Hematopoietic multipotent progenitor cell treated with erythropoietin and hydrocortisone succinate and interleukin-3 and kit ligand, for 17 days (in vitro differentiated cells): ENCODE data around the gene TRAF3.

Experiments used
- DNase-seq: peaks from one replicate; pipeline ENCODE4 v3.0.0-alpha.2; 2015; ENCODE audit warnings: low spot score

TRAF3 gene

DNA sequence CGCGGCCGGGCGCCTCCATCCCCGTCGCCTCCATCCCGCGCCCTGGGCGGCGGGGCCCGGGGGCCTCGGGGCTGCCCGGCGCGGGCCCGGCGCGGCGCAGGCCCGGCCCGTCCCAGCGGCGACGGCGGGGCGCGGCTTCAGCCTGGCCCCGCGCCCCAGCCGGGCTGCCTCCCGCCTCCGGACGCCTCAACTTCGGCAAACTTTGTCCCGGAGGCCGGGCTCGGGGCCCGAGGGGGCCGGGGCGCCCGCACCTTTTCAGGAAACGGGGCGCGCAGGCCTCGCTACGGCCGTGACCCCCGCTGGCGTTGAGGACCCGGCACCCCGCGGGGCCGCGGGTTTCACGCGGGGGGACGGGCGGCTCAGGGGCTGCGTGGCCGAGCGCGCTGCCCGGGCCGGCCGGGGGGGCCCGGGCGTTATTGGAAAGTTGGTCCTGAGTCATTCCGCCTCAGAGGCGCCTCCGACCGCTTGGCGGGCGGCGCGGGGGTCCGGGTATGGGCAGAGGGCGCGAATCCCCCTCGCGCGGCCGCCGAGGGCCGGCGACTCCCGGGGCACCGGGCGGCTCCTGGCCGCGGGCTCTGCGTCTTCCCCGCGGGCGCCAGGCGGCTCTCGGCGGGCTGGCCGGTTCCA is 575 bp downstream of the TRAF3 start:
- DNase-seq, result no peak

- DNase-seq, result no peak
Observed at GRCh38 chr14:102778338-102779083, 1.3 kb downstream of the TRAF3 start.

DNA sequence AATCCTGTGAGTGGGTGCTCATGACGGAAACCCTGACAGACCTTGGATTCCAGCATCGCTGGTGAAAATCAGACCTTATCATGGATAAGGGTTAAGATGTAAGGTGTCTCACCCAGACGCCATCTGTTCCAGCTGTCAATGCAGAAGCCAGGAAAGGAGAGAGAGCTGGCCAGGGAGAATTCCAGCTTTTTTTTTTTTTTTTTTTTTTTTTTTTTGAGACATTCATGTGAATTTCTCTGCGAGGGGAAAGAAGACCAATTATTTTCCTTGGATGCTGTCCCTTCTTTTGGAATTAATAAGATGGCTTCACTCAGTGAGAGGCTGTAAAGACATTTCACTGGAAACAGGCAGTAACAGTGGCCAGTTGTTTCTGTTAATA is 1.8 kb downstream of the TRAF3 start:
- no peak for DNase-seq

DNA sequence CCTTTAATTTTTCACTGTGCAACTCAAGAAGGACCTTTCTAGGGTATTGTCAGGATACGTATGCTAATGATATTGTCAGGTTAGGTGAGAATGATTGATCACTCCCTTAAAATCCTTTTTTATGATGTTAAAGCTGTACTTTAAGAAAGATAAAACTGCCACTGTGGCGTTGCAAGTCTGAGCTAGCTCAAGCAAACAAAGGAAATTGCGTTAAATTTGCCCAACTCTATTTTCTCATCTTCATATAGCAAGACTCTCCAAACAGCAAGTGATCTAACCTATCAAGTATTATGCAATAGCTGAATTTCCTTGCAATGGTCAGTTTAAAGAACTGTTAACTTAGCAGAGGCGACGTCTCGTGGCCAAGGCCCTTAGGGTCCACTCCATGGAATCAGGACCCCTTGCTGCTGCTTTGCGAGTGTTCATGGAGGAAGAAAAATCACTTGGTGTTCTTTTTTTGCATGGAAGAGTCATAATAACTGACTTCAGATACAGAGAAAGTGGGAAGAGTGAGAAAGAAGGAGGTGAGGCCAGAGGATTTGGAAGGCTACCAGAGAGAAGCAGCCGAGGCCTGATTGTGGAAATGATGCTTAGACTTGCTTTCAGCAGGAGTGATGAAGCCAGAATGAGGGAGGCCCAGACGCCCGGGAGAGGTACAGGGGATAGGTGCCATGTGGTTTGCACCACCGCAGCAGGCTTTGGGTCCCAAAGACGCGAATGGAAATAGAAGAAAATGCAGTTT is 2.5 kb downstream of the TRAF3 start:
- DNase-seq, result no peak

DNA sequence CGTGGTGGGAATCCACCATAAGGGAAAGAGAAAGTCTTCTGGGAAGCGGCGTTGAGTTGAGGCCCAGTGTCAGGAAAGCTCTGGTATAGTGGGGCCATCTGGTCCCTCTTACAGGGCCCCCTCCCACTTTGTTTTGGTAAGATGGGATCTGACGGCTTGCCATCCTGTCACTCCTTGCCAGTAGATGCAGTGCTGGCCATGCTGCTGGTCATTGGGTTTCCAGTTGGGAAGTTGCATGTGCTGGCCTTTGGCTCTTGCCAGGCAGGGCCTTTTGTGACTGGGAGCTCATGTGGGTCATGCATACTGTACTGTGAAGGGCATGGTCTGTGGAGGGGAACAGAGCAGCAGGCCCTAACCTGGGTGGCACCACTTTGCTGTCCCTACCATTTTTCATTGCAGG is 3.8 kb downstream of the TRAF3 start:
- no peak for DNase-seq

- no peak for DNase-seq
Observed at GRCh38 chr14:102782974-102783373, 5.7 kb downstream of the TRAF3 start.

GRCh38 chr14:102784892-102785594 is 7.8 kb downstream of the TRAF3 start:
- no peak for DNase-seq

DNA sequence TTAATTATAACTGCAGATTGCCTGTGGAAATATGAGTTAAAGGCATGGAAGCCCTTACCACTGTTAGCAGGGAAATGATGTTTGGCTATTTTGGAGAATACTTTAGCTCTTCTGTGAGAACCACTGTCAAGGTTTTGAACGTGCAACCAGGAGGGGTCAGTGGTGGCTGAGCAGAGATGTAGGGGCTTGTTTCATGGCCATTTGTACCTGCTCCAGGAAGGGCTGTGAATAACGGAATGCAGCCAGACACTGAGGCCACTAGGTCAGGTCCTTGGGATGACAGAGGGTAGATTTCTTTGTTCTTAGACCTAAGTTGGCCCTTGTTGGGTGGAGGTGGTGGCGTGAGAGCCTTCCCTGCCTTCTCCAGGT is 8.3 kb downstream of the TRAF3 start:
- DNase-seq, result no peak

DNA sequence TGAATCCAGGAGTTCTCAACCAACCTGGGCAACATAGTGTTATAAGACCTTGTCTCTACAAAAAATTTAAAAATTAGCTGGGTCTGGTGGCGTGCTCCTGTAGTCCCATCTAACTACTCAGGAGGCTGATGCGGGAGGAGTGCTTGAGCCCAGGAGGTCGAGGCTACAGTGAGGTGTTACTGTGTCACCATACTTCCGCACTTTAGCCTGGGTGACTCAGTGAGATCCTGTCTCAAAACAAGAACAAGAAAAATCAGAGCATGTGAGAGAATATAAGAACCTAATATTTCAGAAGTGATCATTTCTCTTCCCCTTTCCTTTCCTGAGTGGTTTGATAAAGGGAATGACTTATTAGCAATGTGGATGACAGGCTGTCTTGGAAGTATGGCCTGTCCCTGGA is 9.5 kb downstream of the TRAF3 start:
- DNase-seq, result no peak

GRCh38 chr14:102789349-102789748 is 12.1 kb downstream of the TRAF3 start:
- no peak for DNase-seq

DNA sequence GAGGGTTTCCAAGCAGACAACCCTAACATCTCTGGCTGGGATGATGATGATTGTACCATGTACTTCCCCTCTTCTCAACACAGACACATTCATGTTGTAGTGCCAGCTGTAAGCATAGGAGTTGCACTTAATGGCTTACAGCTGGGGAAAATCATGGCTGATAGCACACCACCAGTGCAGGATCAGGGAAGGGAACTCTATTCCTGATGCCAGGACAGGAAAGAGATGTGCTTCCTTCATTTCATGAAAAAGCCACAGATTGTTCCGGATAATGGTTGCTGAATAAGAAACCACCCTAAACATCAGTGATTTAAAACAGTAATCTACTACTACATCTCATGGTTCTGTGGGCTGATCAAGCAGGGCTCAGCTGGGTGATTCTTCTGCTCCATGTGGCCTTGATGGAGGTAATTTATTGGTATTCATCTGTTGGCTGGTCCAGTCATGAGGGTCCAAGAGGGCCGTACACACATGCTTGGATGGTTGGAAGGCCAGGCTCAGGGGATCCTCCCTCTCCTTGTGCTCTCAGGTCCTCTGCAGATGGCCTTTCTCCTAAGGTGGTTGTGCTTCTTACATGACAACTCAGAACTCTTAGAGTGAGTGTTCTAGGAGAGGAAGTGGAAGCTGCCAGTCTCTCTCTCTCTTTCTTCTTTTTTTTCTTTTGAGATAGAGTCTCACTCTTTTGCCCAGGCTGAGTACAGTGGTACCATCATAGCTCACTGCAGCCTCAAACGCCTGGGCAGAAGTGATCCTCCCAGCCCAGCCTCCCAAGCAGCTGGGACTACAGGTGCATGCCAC is 16.5 kb downstream of the TRAF3 start:
- DNase-seq, result no peak

DNA sequence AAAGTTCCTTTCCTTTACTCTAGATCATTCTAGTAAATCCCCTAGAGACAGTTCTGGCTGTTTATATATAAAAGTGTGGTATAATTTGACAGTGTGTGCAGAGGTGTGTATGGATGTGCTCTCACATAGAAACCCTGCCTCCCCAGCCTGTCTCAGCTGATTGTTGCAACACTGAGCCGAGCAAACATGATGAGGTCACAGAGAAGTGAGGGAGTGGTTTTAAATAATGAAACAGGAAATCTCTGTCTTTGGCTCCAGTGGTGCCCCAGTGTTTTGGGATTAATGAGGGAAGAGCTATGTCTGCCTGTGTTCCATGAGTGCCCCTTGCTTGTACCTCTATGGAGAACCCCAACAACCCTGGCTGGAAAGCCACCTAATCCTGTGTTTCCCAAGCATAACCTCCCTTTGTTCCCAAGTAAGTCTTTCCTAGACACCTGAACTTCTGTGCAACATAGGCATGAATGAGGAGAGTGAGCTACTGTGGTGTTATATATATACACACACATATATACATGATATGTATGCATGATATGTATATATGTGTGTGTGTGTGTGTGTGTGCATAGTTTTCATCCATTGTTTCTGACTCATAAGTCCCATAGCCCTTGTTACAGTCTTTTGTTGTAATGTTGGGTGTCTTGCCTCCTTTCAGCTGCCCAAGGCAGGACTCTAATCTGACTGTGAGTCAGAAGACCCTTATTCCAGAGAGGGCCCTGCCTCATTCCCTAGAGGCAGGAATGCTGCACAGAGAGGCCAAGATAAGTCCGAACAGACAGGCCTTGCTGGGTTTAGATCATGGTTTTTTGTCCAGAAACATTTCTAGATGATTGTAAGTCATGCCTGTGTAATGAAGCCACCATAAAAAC is 18.0 kb downstream of the TRAF3 start:
- no peak for DNase-seq

DNA sequence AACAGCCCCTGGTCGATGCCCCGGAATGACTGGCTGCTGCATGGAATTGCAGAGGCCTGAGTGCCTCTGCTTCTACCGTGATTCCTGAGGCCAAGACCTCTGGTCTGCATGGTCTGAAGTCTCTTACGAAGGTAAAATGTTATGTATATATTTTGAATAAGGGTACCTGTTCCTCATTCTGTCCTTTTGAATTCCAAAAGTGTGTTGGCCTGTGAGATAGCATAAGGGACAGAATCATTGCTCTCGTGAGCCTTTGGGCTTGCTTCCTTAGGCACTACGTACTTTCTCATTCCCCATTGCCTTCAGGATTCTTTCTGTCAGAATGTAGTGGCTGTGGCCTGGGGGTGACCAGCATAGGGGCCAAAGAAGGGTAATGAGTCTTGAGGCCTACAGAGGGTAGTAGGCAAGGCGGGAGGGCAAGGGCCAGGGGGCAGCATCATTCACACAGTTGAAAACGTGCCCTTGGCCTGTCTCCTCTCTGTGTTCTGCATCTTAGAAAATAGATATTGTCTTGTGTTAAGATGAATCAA is 19.5 kb downstream of the TRAF3 start:
- DNase-seq, result no peak

DNA sequence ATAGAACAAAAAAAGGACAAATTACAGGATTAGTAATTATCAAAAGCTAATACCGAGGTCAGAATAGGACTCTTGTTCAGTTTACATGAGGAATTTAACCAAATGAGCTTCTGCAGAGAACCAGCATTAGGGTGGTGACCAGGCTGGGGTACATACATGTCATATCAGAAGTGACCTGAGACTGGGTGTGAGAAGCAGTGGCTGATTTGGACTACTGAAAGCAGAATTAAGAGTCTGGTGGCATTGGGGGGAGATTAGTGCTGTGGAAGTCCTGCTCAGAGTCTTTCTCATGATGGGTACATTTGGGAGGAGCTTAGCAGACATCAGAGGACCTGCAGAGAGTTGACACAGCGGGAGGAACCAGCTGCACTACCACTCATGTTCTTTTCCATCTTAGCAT is 21.7 kb downstream of the TRAF3 start:
- no peak for DNase-seq

DNA sequence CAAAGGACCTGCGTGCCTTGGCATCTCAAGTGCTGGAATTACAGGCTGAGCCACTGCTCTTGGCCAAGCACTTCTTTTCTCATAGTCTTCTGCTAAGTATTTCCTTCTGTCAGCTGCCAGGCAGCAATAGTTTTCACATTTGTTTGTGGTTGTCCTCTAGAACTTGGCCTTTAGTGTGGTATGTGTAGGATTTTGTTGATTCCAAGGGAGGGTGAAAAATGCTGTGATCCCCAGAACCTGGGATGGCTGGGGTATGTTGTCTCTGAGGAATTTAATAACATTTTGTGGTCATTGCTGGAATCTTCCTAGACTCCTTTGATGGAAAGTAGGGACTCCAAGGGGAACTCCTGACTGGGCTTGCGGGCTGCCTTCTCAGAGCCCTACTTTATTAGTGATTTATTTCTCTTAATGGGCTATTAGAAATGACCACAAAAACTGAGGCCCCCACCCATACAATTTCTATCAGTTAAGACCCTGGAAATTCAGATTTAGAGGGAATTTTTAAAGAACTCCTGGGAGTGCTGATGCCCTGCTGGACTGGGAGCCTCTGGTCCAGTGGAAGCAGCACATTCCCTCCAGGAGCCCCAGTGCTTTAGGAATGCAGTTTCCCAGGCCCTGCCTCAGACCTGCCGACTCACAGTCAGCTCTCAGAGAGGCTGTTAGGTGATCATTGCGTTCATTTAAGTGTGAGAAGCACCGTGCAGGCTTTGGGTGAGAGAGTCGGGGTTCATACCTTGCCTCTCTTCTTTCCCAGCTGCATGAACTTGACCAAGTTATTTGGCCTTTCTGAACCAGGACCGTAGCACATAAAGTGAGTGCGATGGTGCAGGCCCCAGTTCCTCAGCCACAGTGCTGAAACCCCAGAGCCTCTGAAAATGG is 22.7 kb downstream of the TRAF3 start:
- no peak for DNase-seq

- no peak for DNase-seq
Observed at GRCh38 chr14:102802834-102803523, 25.7 kb downstream of the TRAF3 start.

GRCh38 chr14:102804858-102805257 is 27.6 kb downstream of the TRAF3 start:
- no peak for DNase-seq

DNA sequence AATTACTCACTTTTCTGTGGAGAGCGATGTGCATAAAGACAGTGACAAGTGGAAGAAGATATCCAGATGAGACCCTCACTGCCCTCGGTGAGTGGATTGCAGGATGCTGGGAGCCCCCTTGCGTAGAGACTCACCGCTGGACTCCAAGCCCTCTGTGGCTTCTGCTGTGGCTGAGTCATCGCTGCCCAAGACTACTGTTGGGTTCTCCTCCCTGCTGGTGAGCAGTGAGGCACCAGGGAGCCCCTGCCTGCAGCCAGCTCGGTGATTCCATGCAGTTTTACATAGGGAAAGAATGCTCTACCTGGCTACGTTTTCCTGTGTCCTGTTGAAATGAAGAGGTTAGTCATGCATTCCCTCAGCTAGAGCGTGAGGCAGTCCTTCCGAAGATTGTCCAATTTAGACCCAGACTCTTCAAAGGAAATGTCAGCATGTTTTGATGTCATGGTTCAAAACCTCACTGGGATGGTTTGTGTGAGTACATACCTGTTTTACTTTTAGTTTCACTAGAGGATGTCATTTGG is 28.2 kb downstream of the TRAF3 start:
- no peak for DNase-seq

GRCh38 chr14:102805941-102806340 is 28.7 kb downstream of the TRAF3 start:
- DNase-seq, result no peak
